ENCODE data around the gene PUSL1.

Gene PUSL1

DNA sequence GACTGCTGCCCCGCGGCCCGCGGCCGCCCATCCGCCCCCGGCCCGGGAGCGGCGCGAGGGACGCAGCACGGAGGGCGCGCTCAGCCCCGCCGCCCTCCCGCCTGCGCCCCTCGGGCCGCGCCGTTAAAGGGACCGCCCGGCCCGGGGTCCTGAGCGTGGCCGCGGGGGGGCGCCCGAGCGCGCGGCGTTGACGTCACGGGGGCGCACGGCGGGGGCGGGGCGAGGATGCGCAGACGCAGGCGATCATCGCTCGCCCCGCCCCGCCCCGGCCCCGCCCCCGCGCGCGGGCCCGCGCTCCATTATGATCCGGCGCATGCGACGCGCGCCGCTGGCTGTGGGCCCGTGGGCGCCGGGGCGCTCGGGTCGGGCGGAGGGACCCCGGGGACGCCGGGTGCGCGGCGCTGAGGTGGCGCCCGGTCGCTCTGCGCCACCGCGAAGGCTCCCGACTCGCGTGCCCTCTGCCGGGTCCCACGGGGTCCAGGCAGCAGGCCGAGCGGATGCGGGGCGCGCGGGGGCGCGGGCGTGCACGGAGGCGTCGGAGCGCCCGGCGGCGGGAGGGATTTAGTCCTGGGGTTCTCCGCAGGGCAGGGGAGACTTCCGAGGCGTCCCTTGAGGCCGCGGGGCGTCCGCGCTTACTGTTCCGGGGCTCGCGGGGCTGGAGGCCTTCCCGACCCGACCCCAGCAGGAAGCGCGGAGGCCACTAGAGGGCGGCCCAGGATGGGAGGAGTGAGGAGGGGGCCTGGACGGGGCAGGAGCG, 41.0 kb downstream of the PUSL1 start, which contains the start of gene DVL1:
Gene DVL1 (minus strand): TSS at position 163 of the 757 bp plus-strand sequence. CDS start 353 bp downstream, outside the sequence.
- TF ChIP-seq ZNF274 (IDR thresholded peaks at IDR 0.05; ENCODE audit: low read depth, low read length) = no peak
- TF ChIP-seq SUZ12 (IDR thresholded peaks at IDR 0.05; ENCODE audit: extremely low read depth, insufficient read depth, insufficient read length) = no peak
- no peak for TF ChIP-seq YY1 (IDR thresholded peaks at IDR 0.05; ENCODE audit: insufficient read depth, insufficient read length)
- DNase-seq (ENCODE audit: low read depth, low spot score) = no peak
- Histone ChIP-seq H3K27me3 (ENCODE audit: insufficient read depth, insufficient read length) (no peaks in the 10 kb centered on the region), H3K4me3 (ENCODE audit: insufficient read length, low read depth) (peak within 1 kb of the TSS; percentile 66), H3K9ac (ENCODE audit: insufficient read length, low read depth) (peak within 1 kb of the TSS; percentile 93), H3K36me3 (ENCODE audit: insufficient read depth, insufficient read length, low read length) (peaks cover 24% of the 10 kb centered on the region), H3K4me1 (ENCODE audit: insufficient read depth, insufficient read length) (peaks cover 15% of the 10 kb centered on the region), H3K9me3 (ENCODE audit: insufficient read depth, low read length) (no peaks in the 10 kb centered on the region)

- peaks cover 29% of the 10 kb centered on the region for H3K36me3 ChIP-seq (ENCODE audit: insufficient read depth, insufficient read length, low read length)
- H3K4me1 ChIP-seq (ENCODE audit: insufficient read depth, insufficient read length) = peaks cover 8% of the 10 kb centered on the region
- no peak overlapping the region for H3K4me3 ChIP-seq (ENCODE audit: insufficient read length, low read depth)
- H3K27me3 ChIP-seq (ENCODE audit: insufficient read depth, insufficient read length) = no peaks in the 10 kb centered on the region
- no peak for TF ChIP-seq ZNF274 (IDR thresholded peaks at IDR 0.05; ENCODE audit: low read depth, low read length)
- peak overlapping the region; percentile 51 for H3K9ac ChIP-seq (ENCODE audit: insufficient read length, low read depth)
- DNase-seq (ENCODE audit: low read depth, low spot score) = no peak
- H3K9me3 ChIP-seq (ENCODE audit: insufficient read depth, low read length) = no peaks in the 10 kb centered on the region
These were observed 43.4 kb downstream of the PUSL1 start for GRCh38 chr1:1351511-1352427.

- no peak for DNase-seq (ENCODE audit: low read depth, low spot score)
- Histone ChIP-seq H3K9ac (ENCODE audit: insufficient read length, low read depth) (no peak overlapping the region), H3K27me3 (ENCODE audit: insufficient read depth, insufficient read length) (no peaks in the 10 kb centered on the region), H3K36me3 (ENCODE audit: insufficient read depth, insufficient read length, low read length) (peaks cover 29% of the 10 kb centered on the region), H3K4me1 (ENCODE audit: insufficient read depth, insufficient read length) (peaks cover 11% of the 10 kb centered on the region), H3K9me3 (ENCODE audit: insufficient read depth, low read length) (no peaks in the 10 kb centered on the region), H3K4me3 (ENCODE audit: insufficient read length, low read depth) (no peak overlapping the region)
- no peak for TF ChIP-seq ZNF274 (IDR thresholded peaks at IDR 0.05; ENCODE audit: low read depth, low read length)
- TF ChIP-seq SUZ12 (IDR thresholded peaks at IDR 0.05; ENCODE audit: extremely low read depth, insufficient read depth, insufficient read length) = no peak
- no peak for TF ChIP-seq YY1 (IDR thresholded peaks at IDR 0.05; ENCODE audit: insufficient read depth, insufficient read length)
These were observed 44.5 kb downstream of the PUSL1 start for GRCh38 chr1:1352786-1353388.

DNA sequence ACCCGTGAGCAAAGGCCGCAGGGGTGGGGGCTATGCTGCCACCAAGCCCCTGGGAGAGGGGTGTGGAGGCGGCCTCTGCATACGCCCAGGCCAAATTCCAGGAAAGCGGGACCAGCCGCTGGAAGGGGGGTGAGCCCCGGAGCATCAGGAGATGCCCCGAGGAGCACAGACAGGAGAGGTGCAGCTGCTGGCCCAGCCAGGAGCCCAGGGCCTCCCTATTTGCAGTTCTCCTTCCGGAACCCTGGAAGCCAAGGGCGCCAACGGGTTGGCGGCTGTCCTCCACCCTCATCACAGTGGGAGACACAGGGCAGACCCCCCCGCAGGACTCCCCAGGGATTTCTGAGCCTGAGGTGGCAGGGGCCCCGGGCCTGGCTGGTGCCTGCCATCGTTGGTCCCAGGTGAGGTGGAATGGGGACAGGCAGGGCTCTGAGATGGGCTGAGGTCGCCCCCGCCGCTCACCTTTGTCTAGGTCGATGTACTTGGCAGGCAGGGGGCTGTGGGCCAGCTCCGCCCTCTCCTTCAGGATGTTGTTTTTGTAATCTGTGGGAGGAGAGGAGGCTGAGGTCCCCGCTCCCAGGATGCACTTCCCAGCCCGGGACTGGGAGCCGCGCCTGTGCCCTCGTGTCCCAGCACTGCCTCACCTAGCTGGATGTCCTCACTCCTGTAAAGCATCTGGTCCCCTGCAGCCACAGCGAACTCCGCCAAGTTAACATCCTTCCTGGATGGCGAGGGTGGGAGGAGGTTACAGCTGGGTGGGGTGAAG, 45.2 kb downstream of the PUSL1 start:
- H3K4me1 ChIP-seq (ENCODE audit: insufficient read depth, insufficient read length) = peaks cover 11% of the 10 kb centered on the region
- H3K9ac ChIP-seq (ENCODE audit: insufficient read length, low read depth) = peak overlapping the region; percentile 32
- no peak for TF ChIP-seq ZNF274 (IDR thresholded peaks at IDR 0.05; ENCODE audit: low read depth, low read length)
- TF ChIP-seq SUZ12 (IDR thresholded peaks at IDR 0.05; ENCODE audit: extremely low read depth, insufficient read depth, insufficient read length) = no peak
- no peak for TF ChIP-seq YY1 (IDR thresholded peaks at IDR 0.05; ENCODE audit: insufficient read depth, insufficient read length)
- H3K36me3 ChIP-seq (ENCODE audit: insufficient read depth, insufficient read length, low read length) = peaks cover 29% of the 10 kb centered on the region
- DNase-seq (ENCODE audit: low read depth, low spot score) = no peak
- H3K4me3 ChIP-seq (ENCODE audit: insufficient read length, low read depth) = no peak overlapping the region
- no peaks in the 10 kb centered on the region for H3K27me3 ChIP-seq (ENCODE audit: insufficient read depth, insufficient read length)
- no peaks in the 10 kb centered on the region for H3K9me3 ChIP-seq (ENCODE audit: insufficient read depth, low read length)

- TF ChIP-seq SUZ12 (IDR thresholded peaks at IDR 0.05; ENCODE audit: extremely low read depth, insufficient read depth, insufficient read length) (no peak), ZNF274 (IDR thresholded peaks at IDR 0.05; ENCODE audit: low read depth, low read length) (no peak), YY1 (IDR thresholded peaks at IDR 0.05; ENCODE audit: insufficient read depth, insufficient read length) (no peak)
- peaks cover 17% of the 10 kb centered on the region for H3K4me1 ChIP-seq (ENCODE audit: insufficient read depth, insufficient read length)
- no peak overlapping the region for H3K9ac ChIP-seq (ENCODE audit: insufficient read length, low read depth)
These were observed 46.2 kb downstream of the PUSL1 start for GRCh38 chr1:1354271-1355247.

GRCh38 chr1:1355416-1355815, 47.0 kb downstream of the PUSL1 start:
- Histone ChIP-seq H3K9ac (ENCODE audit: insufficient read length, low read depth) (no peak overlapping the region), H3K27me3 (ENCODE audit: insufficient read depth, insufficient read length) (no peaks in the 10 kb centered on the region), H3K4me3 (ENCODE audit: insufficient read length, low read depth) (no peak overlapping the region), H3K4me1 (ENCODE audit: insufficient read depth, insufficient read length) (peaks cover 23% of the 10 kb centered on the region), H3K9me3 (ENCODE audit: insufficient read depth, low read length) (no peaks in the 10 kb centered on the region), H3K36me3 (ENCODE audit: insufficient read depth, insufficient read length, low read length) (peaks cover 29% of the 10 kb centered on the region)
- no peak for DNase-seq (ENCODE audit: low read depth, low spot score)
- TF ChIP-seq SUZ12 (IDR thresholded peaks at IDR 0.05; ENCODE audit: extremely low read depth, insufficient read depth, insufficient read length) (no peak), ZNF274 (IDR thresholded peaks at IDR 0.05; ENCODE audit: low read depth, low read length) (no peak), YY1 (IDR thresholded peaks at IDR 0.05; ENCODE audit: insufficient read depth, insufficient read length) (no peak)

More at GRCh38 chr1:1354271-1355247, 46.2 kb downstream of the PUSL1 start:
- DNase-seq (ENCODE audit: low read depth, low spot score) = no peak
- Histone ChIP-seq H3K27me3 (ENCODE audit: insufficient read depth, insufficient read length) (no peaks in the 10 kb centered on the region), H3K9me3 (ENCODE audit: insufficient read depth, low read length) (no peaks in the 10 kb centered on the region), H3K4me3 (ENCODE audit: insufficient read length, low read depth) (no peak overlapping the region), H3K36me3 (ENCODE audit: insufficient read depth, insufficient read length, low read length) (peaks cover 29% of the 10 kb centered on the region)
